ENCODE results near the gene HEATR5A. TPM values are rescaled to one million over a fixed set of nuclear protein-coding genes. Genes with fewer than 3 reads are reported as not detected.
A peak's percentile ranks its signal among the peaks of the same experiment; 100 is the strongest.

HEATR5A gene
- total RNA-seq, 6 experiments from 2014 or later: 13.2 to 20.8 (median 17.6) TPM

DNA sequence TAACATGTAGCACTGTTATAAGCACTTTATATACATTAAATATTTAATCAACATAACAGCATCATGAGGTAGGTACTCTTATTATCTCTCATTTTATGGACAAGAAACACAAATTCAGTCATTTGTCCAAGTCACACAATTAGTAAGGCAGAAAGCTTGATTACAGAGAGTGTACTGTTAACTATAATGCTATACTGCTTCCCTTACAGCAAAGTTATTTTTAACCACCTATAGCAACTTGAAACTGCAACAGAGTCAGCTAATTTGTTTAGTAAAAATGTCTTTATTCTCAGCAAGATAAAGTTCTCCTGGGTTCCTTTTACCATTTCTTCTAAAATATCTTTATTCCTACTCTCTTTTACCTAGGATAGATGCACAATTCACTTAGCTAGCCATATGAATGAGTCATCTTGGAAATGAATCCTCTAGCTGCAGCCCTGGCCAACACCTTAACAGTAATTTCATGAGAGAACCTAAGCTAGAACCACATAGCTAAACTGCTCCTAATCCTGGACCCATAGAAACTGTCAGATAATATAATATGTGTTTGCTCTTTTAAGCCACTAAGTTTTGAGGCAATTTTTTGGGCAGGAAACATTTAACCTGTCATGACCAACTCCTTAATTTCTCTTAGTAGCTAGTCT lies 122.5 kb downstream of the HEATR5A start:
- H3K27ac ChIP-seq: no peak overlapping the region
- peak in 1 of 4 donors; percentile 48 for ATAC-seq
- no peaks in the 10 kb centered on the region for H3K4me1 ChIP-seq
- no peak for DNase-seq
- H3K4me3 ChIP-seq: no peak overlapping the region
- H3K36me3 ChIP-seq: peaks cover 0 to 16% (median 0%) of the 10 kb centered on the region in 4 donors
- intact Hi-C loops (cut with DNase I): no loop called here
- no peaks in the 10 kb centered on the region for H3K9me3 ChIP-seq
- H3K27me3 ChIP-seq: no peaks in the 10 kb centered on the region
- TF ChIP-seq, protein P1, sequence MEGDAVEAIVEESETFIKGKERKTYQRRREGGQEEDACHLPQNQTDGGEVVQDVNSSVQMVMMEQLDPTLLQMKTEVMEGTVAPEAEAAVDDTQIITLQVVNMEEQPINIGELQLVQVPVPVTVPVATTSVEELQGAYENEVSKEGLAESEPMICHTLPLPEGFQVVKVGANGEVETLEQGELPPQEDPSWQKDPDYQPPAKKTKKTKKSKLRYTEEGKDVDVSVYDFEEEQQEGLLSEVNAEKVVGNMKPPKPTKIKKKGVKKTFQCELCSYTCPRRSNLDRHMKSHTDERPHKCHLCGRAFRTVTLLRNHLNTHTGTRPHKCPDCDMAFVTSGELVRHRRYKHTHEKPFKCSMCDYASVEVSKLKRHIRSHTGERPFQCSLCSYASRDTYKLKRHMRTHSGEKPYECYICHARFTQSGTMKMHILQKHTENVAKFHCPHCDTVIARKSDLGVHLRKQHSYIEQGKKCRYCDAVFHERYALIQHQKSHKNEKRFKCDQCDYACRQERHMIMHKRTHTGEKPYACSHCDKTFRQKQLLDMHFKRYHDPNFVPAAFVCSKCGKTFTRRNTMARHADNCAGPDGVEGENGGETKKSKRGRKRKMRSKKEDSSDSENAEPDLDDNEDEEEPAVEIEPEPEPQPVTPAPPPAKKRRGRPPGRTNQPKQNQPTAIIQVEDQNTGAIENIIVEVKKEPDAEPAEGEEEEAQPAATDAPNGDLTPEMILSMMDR (IDR thresholded peaks at IDR 0.05): no peak
- no peak for TF ChIP-seq POLR2A (IDR thresholded peaks at IDR 0.05)

DNA sequence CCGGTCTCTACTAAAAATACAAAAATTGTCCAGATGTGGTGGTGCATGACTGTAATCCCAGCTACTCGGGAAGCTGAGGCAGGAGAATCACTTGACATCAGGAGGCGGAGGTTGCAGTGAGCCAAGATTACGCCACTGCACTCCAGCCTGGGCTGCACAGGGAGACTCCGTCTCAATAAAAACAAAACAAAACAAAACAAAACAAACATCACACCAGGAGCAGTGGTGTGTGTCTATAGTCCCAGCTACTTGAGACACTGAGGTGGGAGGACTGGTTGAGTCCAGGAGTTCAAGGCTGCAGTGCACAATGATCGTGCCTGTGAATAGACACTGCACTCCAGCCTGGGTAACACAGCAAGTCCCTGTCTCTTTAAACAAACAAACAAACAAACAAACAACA lies 123.2 kb downstream of the HEATR5A start:
- ATAC-seq (no peak), DNase-seq (no peak)
- peaks cover 0 to 15% (median 0%) of the 10 kb centered on the region in 4 donors for H3K36me3 ChIP-seq
- H3K9me3 ChIP-seq: no peaks in the 10 kb centered on the region
- no peak overlapping the region for H3K27ac ChIP-seq
- no peaks in the 10 kb centered on the region for H3K27me3 ChIP-seq
- H3K4me1 ChIP-seq: no peaks in the 10 kb centered on the region
- TF ChIP-seq POLR2A (IDR thresholded peaks at IDR 0.05): no peak
- TF ChIP-seq, protein P1 (IDR thresholded peaks at IDR 0.05): no peak
- H3K4me3 ChIP-seq: no peak overlapping the region
- WGBS (ENCODE audit: insufficient coverage, low coverage, low lambda C conversion rate, missing lambda C conversion rate): 82% methylated on average over 5 of the region's 6 CpGs
- intact Hi-C loops (cut with DNase I): no loop called here

DNA sequence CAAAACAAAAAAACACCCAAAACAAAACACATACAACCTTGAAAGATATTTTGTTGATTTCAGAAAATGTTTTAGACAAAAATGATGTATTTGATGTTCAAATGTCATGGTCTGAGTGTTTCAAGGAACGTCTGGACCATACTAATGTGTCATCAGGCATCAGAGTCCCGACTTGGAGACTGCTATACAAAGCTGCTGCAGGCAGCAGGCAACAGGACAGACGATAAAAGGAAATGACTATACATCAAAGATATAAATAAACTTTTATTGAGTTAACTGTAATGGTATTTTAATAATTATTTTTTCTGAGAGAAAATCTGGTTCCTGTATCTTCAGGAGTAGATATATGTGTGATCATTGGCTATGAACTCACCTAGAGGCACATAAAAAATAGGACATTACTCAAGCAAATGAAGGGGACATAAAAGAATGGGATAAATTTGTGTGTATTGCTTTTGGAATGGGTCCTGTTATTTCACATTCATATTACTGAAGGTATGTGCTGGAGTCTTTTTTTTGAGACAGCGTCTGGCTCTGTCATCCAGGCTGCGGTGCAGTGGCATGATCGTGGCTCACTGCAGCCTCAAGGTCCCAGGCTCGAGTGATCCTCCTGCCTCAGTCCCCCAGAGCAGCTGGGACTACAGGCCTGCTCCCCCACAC lies 125.5 kb downstream of the HEATR5A start:
- no peaks in the 10 kb centered on the region for H3K4me1 ChIP-seq
- ATAC-seq: no peak
- no peak overlapping the region for H3K27ac ChIP-seq
- no peak for DNase-seq
- H3K27me3 ChIP-seq: no peaks in the 10 kb centered on the region
- TF ChIP-seq, protein P1 (IDR thresholded peaks at IDR 0.05): no peak
- no peak for TF ChIP-seq POLR2A (IDR thresholded peaks at IDR 0.05)
- intact Hi-C loops (cut with DNase I): no loop called here
- no peaks in the 10 kb centered on the region for H3K36me3 ChIP-seq
- no peaks in the 10 kb centered on the region for H3K9me3 ChIP-seq
- WGBS (ENCODE audit: insufficient coverage, low coverage, low lambda C conversion rate, missing lambda C conversion rate): 59% methylated on average over 5 of the region's 7 CpGs
- no peak overlapping the region for H3K4me3 ChIP-seq

DNA sequence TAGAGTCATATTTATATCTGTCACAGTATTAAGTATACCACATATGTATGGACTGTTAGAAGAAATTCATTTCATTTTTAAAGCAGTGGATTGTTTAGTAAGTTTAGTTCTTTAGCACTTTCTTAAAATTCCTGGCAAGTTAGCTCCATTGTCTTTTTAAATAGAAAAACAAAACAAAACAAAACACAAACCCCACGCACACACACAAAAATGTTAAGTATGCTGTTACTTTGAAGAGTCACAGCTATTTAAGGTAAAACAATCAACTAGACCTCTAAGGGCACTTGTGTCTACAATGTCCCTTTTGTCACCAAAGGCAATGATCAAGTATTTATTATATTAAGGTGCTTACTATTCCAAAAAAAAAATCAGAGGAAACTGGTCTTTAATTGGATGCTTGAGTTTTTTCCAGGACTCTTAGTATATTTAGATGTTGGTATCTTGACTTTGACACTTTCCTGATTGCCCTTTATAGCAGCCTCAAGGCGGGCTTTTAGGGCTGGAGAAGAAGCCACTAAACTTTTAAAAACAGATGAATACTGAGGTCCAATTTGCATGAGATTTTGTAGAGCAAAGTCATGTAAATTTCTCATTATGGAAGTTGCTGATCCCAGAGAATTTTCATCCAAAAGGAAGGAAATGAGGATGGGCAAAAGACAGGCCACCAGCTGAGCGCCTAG lies 127.3 kb downstream of the HEATR5A start:
- TF ChIP-seq, protein P1 (IDR thresholded peaks at IDR 0.05): no peak
- TF ChIP-seq POLR2A (IDR thresholded peaks at IDR 0.05): no peak
- H3K27ac ChIP-seq: no peak overlapping the region
- WGBS (ENCODE audit: insufficient coverage, low coverage, low lambda C conversion rate, missing lambda C conversion rate): 86% methylated on average over 3 of the region's 3 CpGs
- H3K27me3 ChIP-seq: no peaks in the 10 kb centered on the region
- no peak for DNase-seq
- H3K4me3 ChIP-seq: no peak overlapping the region
- no peaks in the 10 kb centered on the region for H3K4me1 ChIP-seq
- ATAC-seq: no peak
- H3K9me3 ChIP-seq: no peaks in the 10 kb centered on the region
- H3K36me3 ChIP-seq: no peaks in the 10 kb centered on the region
- intact Hi-C loops (cut with DNase I): no loop called here

Measured in right lobe of liver (tissue), 6 donors.